MM.1S (cell line): Measurements from ENCODE around the gene ADNP.

ENCODE experiments used
- EZH2 ChIP-seq: fragments of 300-600 bp; sonication (generic); optimal IDR thresholded peaks from 2 replicates; pipeline ENCODE3; 2017; ENCODE audit warnings: low read depth, mild to moderate bottlenecking, antibody characterized with exemption, low read length, mixed read lengths
- EZH2phosphoT487 ChIP-seq: fragments of 300-600 bp; sonication (generic); IDR thresholded peaks from 2 replicates; pipeline ENCODE4 v1.6.1; 2018; ENCODE audit warnings: antibody characterized with exemption, low read length
- TF ChIP-seq, protein P1 (sequence below): fragments of 300-600 bp; sonication (generic); IDR thresholded peaks from 2 replicates; pipeline ENCODE4 v1.5.1; 2016; ENCODE audit warnings: antibody characterized with exemption, low read length, mixed read lengths

DNA sequence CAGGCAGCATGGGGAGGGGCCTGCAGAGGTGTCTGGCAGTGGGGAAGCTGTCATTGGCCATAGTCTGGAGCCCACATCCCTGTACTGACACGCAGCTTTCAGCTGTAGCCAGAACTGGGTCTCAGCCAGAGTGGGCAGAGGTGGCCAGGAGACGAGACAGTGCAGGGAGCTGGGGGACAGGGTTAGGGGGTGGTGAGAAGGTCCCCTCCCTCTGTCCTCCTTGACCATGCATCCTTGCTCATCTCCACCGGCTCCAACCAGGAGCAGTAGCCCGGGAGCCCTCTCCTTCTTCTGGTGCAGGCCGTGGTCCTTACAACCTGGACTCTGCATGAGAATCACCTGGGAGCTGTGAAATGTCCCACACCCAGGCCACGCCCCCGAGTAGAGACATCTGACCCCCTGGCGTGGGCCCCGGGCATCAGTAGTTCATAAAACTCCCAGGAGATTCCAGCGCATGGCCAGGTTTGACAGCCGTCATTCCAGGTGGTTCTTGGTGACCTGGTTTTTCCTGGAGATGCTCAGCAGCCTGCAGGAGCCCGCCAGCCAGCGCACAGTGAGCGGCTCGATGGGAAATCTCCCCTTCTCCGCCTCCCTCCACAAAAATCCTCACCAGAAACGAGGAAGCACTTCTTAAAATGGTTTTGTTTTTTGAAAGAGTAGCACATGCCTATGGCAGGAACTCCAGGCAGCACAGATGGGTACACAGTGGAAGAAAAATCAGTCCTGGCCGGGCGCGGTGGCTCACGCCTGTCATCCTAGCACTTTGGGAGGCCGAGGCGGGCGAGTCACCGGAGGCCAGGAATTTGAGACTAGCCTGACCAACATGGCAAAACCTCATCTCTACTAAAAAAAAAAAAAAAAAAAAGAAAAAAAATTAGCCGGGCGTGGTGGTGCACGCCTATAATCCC, 56.2 kb downstream of the ADNP start:
- TF ChIP-seq EZH2 (no peak), EZH2phosphoT487 (no peak)
- TF ChIP-seq, protein P1, sequence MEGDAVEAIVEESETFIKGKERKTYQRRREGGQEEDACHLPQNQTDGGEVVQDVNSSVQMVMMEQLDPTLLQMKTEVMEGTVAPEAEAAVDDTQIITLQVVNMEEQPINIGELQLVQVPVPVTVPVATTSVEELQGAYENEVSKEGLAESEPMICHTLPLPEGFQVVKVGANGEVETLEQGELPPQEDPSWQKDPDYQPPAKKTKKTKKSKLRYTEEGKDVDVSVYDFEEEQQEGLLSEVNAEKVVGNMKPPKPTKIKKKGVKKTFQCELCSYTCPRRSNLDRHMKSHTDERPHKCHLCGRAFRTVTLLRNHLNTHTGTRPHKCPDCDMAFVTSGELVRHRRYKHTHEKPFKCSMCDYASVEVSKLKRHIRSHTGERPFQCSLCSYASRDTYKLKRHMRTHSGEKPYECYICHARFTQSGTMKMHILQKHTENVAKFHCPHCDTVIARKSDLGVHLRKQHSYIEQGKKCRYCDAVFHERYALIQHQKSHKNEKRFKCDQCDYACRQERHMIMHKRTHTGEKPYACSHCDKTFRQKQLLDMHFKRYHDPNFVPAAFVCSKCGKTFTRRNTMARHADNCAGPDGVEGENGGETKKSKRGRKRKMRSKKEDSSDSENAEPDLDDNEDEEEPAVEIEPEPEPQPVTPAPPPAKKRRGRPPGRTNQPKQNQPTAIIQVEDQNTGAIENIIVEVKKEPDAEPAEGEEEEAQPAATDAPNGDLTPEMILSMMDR: no peak
